Lung (tissue), 12 donors: ENCODE measurements around the gene MTM1. TPM values are rescaled to one million over a fixed set of nuclear protein-coding genes. Genes with fewer than 3 reads are reported as not detected.

Experiments
- ATAC-seq: fragments of 200-7000 bp; cut with Tn5 transposase; one replicate; pipeline ENCODE4 v1.9.1; 2020; ENCODE audit warnings: moderate number of reproducible peaks; ENCODE audit not compliant: insufficient read depth, low FRiP score
- DNase-seq, 3 donors: peaks; one replicate each; pipeline ENCODE4 v3.0.0-alpha.2; 2013 to 2017
- H3K27ac ChIP-seq, 2 donors: one replicate each; pipeline ENCODE4 v1.5.1; 2013; ENCODE audit warnings: mild to moderate bottlenecking in 2 of 2, moderate library complexity in 2 of 2, control low read depth in 1 of 2, inconsistent platforms in 1 of 2, low read depth in 1 of 2, low read length in 1 of 2
- H3K27me3 ChIP-seq, 3 donors: one replicate each; pipeline ENCODE4 v1.5.1; 2013; ENCODE audit warnings: low read length in 2 of 3; ENCODE audit not compliant: control insufficient read depth in 3 of 3, insufficient read depth in 3 of 3
- H3K36me3 ChIP-seq, 4 donors: one replicate each; pipeline ENCODE4 v1.5.1; 2013; ENCODE audit warnings: low read length in 4 of 4, mild to moderate bottlenecking in 1 of 4, moderate library complexity in 1 of 4; ENCODE audit not compliant: control insufficient read depth in 4 of 4, insufficient read depth in 4 of 4
- H3K4me1 ChIP-seq, 5 donors: one replicate each; pipeline ENCODE4 v1.5.1; 2013; ENCODE audit warnings: low read length in 5 of 5, mild to moderate bottlenecking in 2 of 5, moderate library complexity in 1 of 5; ENCODE audit not compliant: control insufficient read depth in 5 of 5, insufficient read depth in 5 of 5
- H3K4me3 ChIP-seq: one replicate; pipeline ENCODE4 v1.5.1; 2013; ENCODE audit warnings: mild to moderate bottlenecking, control low read depth, moderate library complexity
- H3K9ac ChIP-seq, 2 donors: one replicate each; pipeline ENCODE4 v1.5.1; 2013; ENCODE audit warnings: low read length in 2 of 2, control low read depth in 1 of 2; ENCODE audit not compliant: insufficient read depth in 1 of 2
- H3K9me3 ChIP-seq, 4 donors: one replicate each; pipeline ENCODE4 v1.5.1; 2013; ENCODE audit warnings: low read length in 3 of 4, mild to moderate bottlenecking in 1 of 4, moderate library complexity in 1 of 4; ENCODE audit not compliant: control insufficient read depth in 4 of 4, insufficient read depth in 3 of 4
- CTCF ChIP-seq: IDR thresholded peaks from 2 replicates; pipeline ENCODE4 v1.5.1; 2012; ENCODE audit warnings: mild to moderate bottlenecking; ENCODE audit errors: control extremely low read depth, extremely low read depth
- WGBS, 2 donors: extraction: QIAGEN DNeasy Blood & Tissue Kit; methylation state at CpG; one replicate each; pipeline ENCODE4 v1.1.7; 2013; 5-methylcytosine and 5-hydroxymethylcytosine counted together
- polyA plus RNA-seq, 2 donors: library from polyadenylated mRNA; stranded (reverse); fragments of 200-250 nt; gene quantifications; one replicate each; pipeline ENCODE4 v1.2.1, GENCODE V29; 2013
- total RNA-seq, 2 donors: library from RNA; depleted of rRNA in 1 of 2; stranded (reverse); fragments of >200 nt in 1 of 2; gene quantifications; one replicate each; pipeline ENCODE4 v1.2.1, GENCODE V29; 2014 to 2021
- donor health status: control.
- donor health status: control.
- donor health status: Bipolar disorder and iron deficiency.
- donor health status: healthy.
- donor health status: DM: yes; HTN: yes; CAD: no.

The MTM1 gene
- total and polyA plus RNA-seq, 4 donors, result 4.6 to 31.2 (median 14.5) TPM

DNA sequence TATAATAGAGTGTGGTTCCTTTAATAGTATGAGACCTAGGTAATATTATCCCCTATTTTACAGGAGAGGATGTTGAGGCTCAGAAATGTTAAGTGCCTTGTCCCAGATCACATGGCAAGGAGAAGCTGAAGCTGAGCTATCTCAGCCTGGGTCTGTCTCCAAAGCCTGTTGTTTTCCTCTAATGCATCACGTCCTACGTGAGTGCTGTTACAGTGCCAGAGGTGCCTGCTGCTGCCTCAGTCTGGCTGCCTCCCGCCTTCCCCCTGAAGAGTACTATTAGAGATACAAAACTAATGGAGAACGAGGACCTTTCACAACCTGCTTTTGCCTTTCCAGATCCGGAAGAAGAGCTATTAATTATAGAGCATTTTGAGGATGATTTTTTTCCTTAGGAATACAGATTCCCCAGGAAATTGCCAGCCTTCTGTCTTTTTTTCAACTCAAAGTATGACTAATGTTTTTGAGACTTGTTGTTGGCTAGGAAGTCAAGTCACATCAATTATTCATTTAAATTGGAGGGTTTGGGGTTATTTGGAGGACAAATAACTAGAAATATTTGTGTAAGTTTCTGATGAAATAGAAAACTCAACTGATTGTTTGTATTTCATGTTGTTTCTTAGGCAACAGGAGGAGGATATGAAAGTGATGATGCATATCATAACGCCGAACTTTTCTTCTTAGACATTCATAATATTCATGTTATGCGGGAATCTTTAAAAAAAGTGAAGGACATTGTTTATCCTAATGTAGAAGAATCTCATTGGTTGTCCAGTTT, 80.9 kb downstream of the MTM1 start:
- no peaks in the 10 kb centered on the region for H3K4me1 ChIP-seq
- H3K9ac ChIP-seq, result no peak overlapping the region
- no peaks in the 10 kb centered on the region for H3K9me3 ChIP-seq
- H3K27ac ChIP-seq, result peak overlapping the region in 1 of 2 donors; percentile 53
- H3K27me3 ChIP-seq, result no peaks in the 10 kb centered on the region
- DNase-seq (peak; percentile 32 to 50 (median 33)), ATAC-seq (no peak)
- no peak overlapping the region for H3K4me3 ChIP-seq
- no peak for TF ChIP-seq CTCF
- WGBS, 2 donors, result 57 to 78% methylated on average over 8 of the region's 8 CpGs
- H3K36me3 ChIP-seq, result peaks cover 0 to 4% (median 1%) of the 10 kb centered on the region in 4 donors

GRCh38 chrX:150651906-150652305, 83.5 kb downstream of the MTM1 start:
- no peak for DNase-seq
- WGBS, 2 donors, result 79 to 96% methylated on average over 2 of the region's 2 CpGs

GRCh38 chrX:150655788-150656187, 87.4 kb downstream of the MTM1 start:
- no peak for ATAC-seq
- Histone ChIP-seq H3K9me3 (no peaks in the 10 kb centered on the region), H3K4me3 (no peak overlapping the region), H3K36me3 (peaks cover 0 to 4% (median 2%) of the 10 kb centered on the region in 4 donors), H3K27me3 (no peaks in the 10 kb centered on the region), H3K27ac (no peak overlapping the region), H3K9ac (no peak overlapping the region), H3K4me1 (no peaks in the 10 kb centered on the region)
- DNase-seq, result no peak
- 77 to 91% methylated on average over 2 of the region's 2 CpGs for WGBS, 2 donors
- no peak for TF ChIP-seq CTCF

More at GRCh38 chrX:150651906-150652305, 83.5 kb downstream of the MTM1 start:
- no peak for ATAC-seq
- H3K9me3 ChIP-seq, result no peaks in the 10 kb centered on the region
- no peaks in the 10 kb centered on the region for H3K4me1 ChIP-seq
- H3K4me3 ChIP-seq, result no peak overlapping the region
- H3K36me3 ChIP-seq, result peaks cover 0 to 4% (median 0%) of the 10 kb centered on the region in 4 donors
- no peaks in the 10 kb centered on the region for H3K27me3 ChIP-seq
- H3K27ac ChIP-seq, result no peak overlapping the region
- no peak for TF ChIP-seq CTCF
- H3K9ac ChIP-seq, result no peak overlapping the region
